ENCODE data around the gene SRSF2.
A peak's percentile ranks its signal among the peaks of the same experiment; 100 is the strongest.
"Not testable (repeated sequence)": the region's sequence is repeated elsewhere in the genome, so short reads cannot be mapped to it uniquely, and the experiment has no call there.

The SRSF2 gene

GRCh38 chr17:76715496-76715830 is 21.7 kb downstream of the SRSF2 start:
- no peaks in the 10 kb centered on the region for H3K27me3 ChIP-seq (ENCODE audit: control insufficient read depth in 1 of 2, insufficient read depth in 2 of 2, low read length in 2 of 2)
- H3K4me1 ChIP-seq (ENCODE audit: insufficient read depth, low read length) = peaks cover 32% of the 10 kb centered on the region

GRCh38 chr17:76714822-76715495 is 22.2 kb downstream of the SRSF2 start:
- Histone ChIP-seq H3K9me3 (ENCODE audit: low read length) (no peaks in the 10 kb centered on the region), H3K27me3 (ENCODE audit: control insufficient read depth in 1 of 2, insufficient read depth in 2 of 2, low read length in 2 of 2) (no peaks in the 10 kb centered on the region), H3K4me3 (ENCODE audit: low read depth in 1 of 2, low read length in 2 of 2) (no peak overlapping the region), H3K27ac (ENCODE audit: low read depth, low read length) (peak overlapping the region; percentile 19), H3K36me3 (ENCODE audit: insufficient read depth, low read length) (peaks cover 52% of the 10 kb centered on the region), H3K9ac (ENCODE audit: low read length) (no peak overlapping the region), H3K4me1 (ENCODE audit: insufficient read depth, low read length) (peaks cover 32% of the 10 kb centered on the region)

More at GRCh38 chr17:76715496-76715830, 21.7 kb downstream of the SRSF2 start:
- peaks cover 57% of the 10 kb centered on the region for H3K36me3 ChIP-seq (ENCODE audit: insufficient read depth, low read length)
- H3K9me3 ChIP-seq (ENCODE audit: low read length) = no peaks in the 10 kb centered on the region
- no peak overlapping the region for H3K4me3 ChIP-seq (ENCODE audit: low read depth in 1 of 2, low read length in 2 of 2)
- H3K9ac ChIP-seq (ENCODE audit: low read length) = no peak overlapping the region
- H3K27ac ChIP-seq (ENCODE audit: low read depth, low read length) = no peak overlapping the region

- Histone ChIP-seq H3K4me1 (ENCODE audit: insufficient read depth, low read length) (peaks cover 32% of the 10 kb centered on the region), H3K27ac (ENCODE audit: low read depth, low read length) (peak overlapping the region; percentile 19), H3K9ac (ENCODE audit: low read length) (no peak overlapping the region), H3K27me3 (ENCODE audit: control insufficient read depth in 1 of 2, insufficient read depth in 2 of 2, low read length in 2 of 2) (no peaks in the 10 kb centered on the region), H3K9me3 (ENCODE audit: low read length) (no peaks in the 10 kb centered on the region), H3K36me3 (ENCODE audit: insufficient read depth, low read length) (peaks cover 46% of the 10 kb centered on the region), H3K4me3 (ENCODE audit: low read depth in 1 of 2, low read length in 2 of 2) (no peak overlapping the region)
Observed at GRCh38 chr17:76714336-76714735, 22.8 kb downstream of the SRSF2 start.

- Histone ChIP-seq H3K36me3 (ENCODE audit: insufficient read depth, low read length) (peaks cover 40% of the 10 kb centered on the region), H3K4me1 (ENCODE audit: insufficient read depth, low read length) (peaks cover 35% of the 10 kb centered on the region), H3K27ac (ENCODE audit: low read depth, low read length) (no peak overlapping the region)
Observed at GRCh38 chr17:76713765-76714164, 23.4 kb downstream of the SRSF2 start.

GRCh38 chr17:76712321-76712720 is 24.8 kb downstream of the SRSF2 start:
- not testable (repeated sequence) for H3K27me3 ChIP-seq (ENCODE audit: control insufficient read depth in 1 of 2, insufficient read depth in 2 of 2, low read length in 2 of 2); H3K27ac ChIP-seq (ENCODE audit: low read depth, low read length); H3K9me3 ChIP-seq (ENCODE audit: low read length); H3K9ac ChIP-seq (ENCODE audit: low read length); H3K4me3 ChIP-seq (ENCODE audit: low read depth in 1 of 2, low read length in 2 of 2)
- Histone ChIP-seq H3K36me3 (ENCODE audit: insufficient read depth, low read length) (peaks cover 30% of the 10 kb centered on the region), H3K4me1 (ENCODE audit: insufficient read depth, low read length) (peaks cover 50% of the 10 kb centered on the region)

More at GRCh38 chr17:76713765-76714164, 23.4 kb downstream of the SRSF2 start:
- Histone ChIP-seq H3K4me3 (ENCODE audit: low read depth in 1 of 2, low read length in 2 of 2) (no peak overlapping the region), H3K9ac (ENCODE audit: low read length) (no peak overlapping the region), H3K27me3 (ENCODE audit: control insufficient read depth in 1 of 2, insufficient read depth in 2 of 2, low read length in 2 of 2) (no peaks in the 10 kb centered on the region), H3K9me3 (ENCODE audit: low read length) (no peaks in the 10 kb centered on the region)

- H3K27ac ChIP-seq (ENCODE audit: low read depth, low read length) = peak within 1 kb of the TSS; percentile 96
- no peaks in the 10 kb centered on the region for H3K27me3 ChIP-seq (ENCODE audit: control insufficient read depth in 1 of 2, insufficient read depth in 2 of 2, low read length in 2 of 2)
- H3K9me3 ChIP-seq (ENCODE audit: low read length) = no peaks in the 10 kb centered on the region
- peak within 1 kb of the TSS; percentile 57 to 60 for H3K4me3 ChIP-seq (ENCODE audit: low read depth in 1 of 2, low read length in 2 of 2)
- H3K36me3 ChIP-seq (ENCODE audit: insufficient read depth, low read length) = peaks cover 18% of the 10 kb centered on the region
- H3K4me1 ChIP-seq (ENCODE audit: insufficient read depth, low read length) = peaks cover 53% of the 10 kb centered on the region
- peak within 1 kb of the TSS; percentile 91 for H3K9ac ChIP-seq (ENCODE audit: low read length)
Observed at GRCh38 chr17:76710863-76711611, 26.1 kb downstream of the SRSF2 start, which contains the start of gene MXRA7. Gene MXRA7 (minus strand): TSS chr17:76710965. CDS start chr17:76710946, 19 bp downstream.

- H3K9me3 ChIP-seq (ENCODE audit: low read length); H3K36me3 ChIP-seq (ENCODE audit: insufficient read depth, low read length); H3K27me3 ChIP-seq (ENCODE audit: control insufficient read depth in 1 of 2, insufficient read depth in 2 of 2, low read length in 2 of 2): not testable (repeated sequence)
- Histone ChIP-seq H3K27ac (ENCODE audit: low read depth, low read length) (peak overlapping the region; percentile 96), H3K4me1 (ENCODE audit: insufficient read depth, low read length) (peaks cover 52% of the 10 kb centered on the region), H3K9ac (ENCODE audit: low read length) (peak overlapping the region; percentile 91), H3K4me3 (ENCODE audit: low read depth in 1 of 2, low read length in 2 of 2) (peak overlapping the region; percentile 57 to 60)
Observed at GRCh38 chr17:76709951-76710862, 26.9 kb downstream of the SRSF2 start.

GRCh38 chr17:76709077-76709950 is 27.8 kb downstream of the SRSF2 start:
- Histone ChIP-seq H3K4me1 (ENCODE audit: insufficient read depth, low read length) (peaks cover 51% of the 10 kb centered on the region), H3K4me3 (ENCODE audit: low read depth in 1 of 2, low read length in 2 of 2) (peak overlapping the region; percentile 57 to 60), H3K27me3 (ENCODE audit: control insufficient read depth in 1 of 2, insufficient read depth in 2 of 2, low read length in 2 of 2) (no peaks in the 10 kb centered on the region), H3K36me3 (ENCODE audit: insufficient read depth, low read length) (peaks cover 6% of the 10 kb centered on the region), H3K9ac (ENCODE audit: low read length) (peak overlapping the region; percentile 91), H3K9me3 (ENCODE audit: low read length) (no peaks in the 10 kb centered on the region), H3K27ac (ENCODE audit: low read depth, low read length) (peak overlapping the region; percentile 96)

- H3K27me3 ChIP-seq (ENCODE audit: control insufficient read depth in 1 of 2, insufficient read depth in 2 of 2, low read length in 2 of 2) = no peaks in the 10 kb centered on the region
- peaks cover 6% of the 10 kb centered on the region for H3K36me3 ChIP-seq (ENCODE audit: insufficient read depth, low read length)
- no peaks in the 10 kb centered on the region for H3K9me3 ChIP-seq (ENCODE audit: low read length)
- H3K9ac ChIP-seq (ENCODE audit: low read length) = peak overlapping the region; percentile 78
- H3K4me1 ChIP-seq (ENCODE audit: insufficient read depth, low read length) = peaks cover 54% of the 10 kb centered on the region
- H3K27ac ChIP-seq (ENCODE audit: low read depth, low read length) = peak overlapping the region; percentile 96
- H3K4me3 ChIP-seq (ENCODE audit: low read depth in 1 of 2, low read length in 2 of 2) = peak overlapping the region in 1 of 2 donors; percentile 57
Observed at GRCh38 chr17:76707985-76708807, 28.9 kb downstream of the SRSF2 start.

GRCh38 chr17:76706817-76707216 is 30.3 kb downstream of the SRSF2 start:
- no peak overlapping the region for H3K4me3 ChIP-seq (ENCODE audit: low read depth in 1 of 2, low read length in 2 of 2)
- H3K4me1 ChIP-seq (ENCODE audit: insufficient read depth, low read length) = peaks cover 61% of the 10 kb centered on the region
- no peaks in the 10 kb centered on the region for H3K36me3 ChIP-seq (ENCODE audit: insufficient read depth, low read length)
- peak overlapping the region; percentile 0 for H3K27ac ChIP-seq (ENCODE audit: low read depth, low read length)
- no peaks in the 10 kb centered on the region for H3K27me3 ChIP-seq (ENCODE audit: control insufficient read depth in 1 of 2, insufficient read depth in 2 of 2, low read length in 2 of 2)
- no peak overlapping the region for H3K9ac ChIP-seq (ENCODE audit: low read length)
- no peaks in the 10 kb centered on the region for H3K9me3 ChIP-seq (ENCODE audit: low read length)

Measured in muscle layer of colon (tissue), 2 donors.